Psoas muscle (tissue), 8 donors: ENCODE data around the gene PATL1. TPM values are rescaled to one million over a fixed set of nuclear protein-coding genes. Genes with fewer than 3 reads are reported as not detected.
"Not testable (repeated sequence)": the region's sequence is repeated elsewhere in the genome, so short reads cannot be mapped to it uniquely, and the experiment has no call there.

Experiments
- ATAC-seq, 4 donors: fragments of 200-7000 bp; cut with Tn5 transposase; one replicate each; pipeline ENCODE4 v1.9.1; 2020; ENCODE audit warnings: moderate library complexity in 3 of 4, mild to moderate bottlenecking in 2 of 4
- DNase-seq, 2 donors: peaks; one replicate each; pipeline ENCODE4 v3.0.0-alpha.2; 2020
- H3K27ac ChIP-seq: fragments of 200-600 bp; one replicate; pipeline ENCODE4 v1.8.0; 2022
- H3K27me3 ChIP-seq, 3 donors: fragments of 200-600 bp in 1 of 3; one replicate each; pipeline versions ENCODE4 v1.6.1 to v1.8.0; 2013 to 2022; ENCODE audit warnings: low read length in 2 of 3, mild to moderate bottlenecking in 2 of 3, moderate library complexity in 1 of 3; ENCODE audit not compliant: insufficient read depth in 3 of 3
- H3K36me3 ChIP-seq, 2 donors: fragments of 200-600 bp in 1 of 2; one replicate each; pipeline versions ENCODE4 v1.6.1 to v1.8.0; 2013 to 2022; ENCODE audit warnings: low read depth in 1 of 2, mild to moderate bottlenecking in 1 of 2, moderate library complexity in 1 of 2; ENCODE audit not compliant: insufficient read depth in 1 of 2
- H3K4me1 ChIP-seq: fragments of 200-600 bp; one replicate; pipeline ENCODE4 v1.8.0; 2022
- H3K4me3 ChIP-seq: fragments of 200-600 bp; one replicate; pipeline ENCODE4 v1.8.0; 2022; ENCODE audit warnings: mild to moderate bottlenecking
- H3K9me3 ChIP-seq: fragments of 200-600 bp; one replicate; pipeline ENCODE4 v1.8.0; 2022
- CTCF ChIP-seq: fragments of 200-600 bp; IDR thresholded peaks from one replicate; pipeline ENCODE4 v1.8.0; 2022; ENCODE audit warnings: antibody characterized with exemption
- WGBS, 3 donors: extraction: QIAGEN DNeasy Blood & Tissue Kit; methylation state at CpG; one replicate each; pipeline versions ENCODE4 v1.1.6 to v1.1.7; 2013; 5-methylcytosine and 5-hydroxymethylcytosine counted together
- intact Hi-C, 2 donors: fragments of 100-400 bp; cut with DNase I; formaldehyde crosslinking; loops; one replicate each; pipeline versions ENCODE4 v1.11.0 to v1.14.2; 2022
- polyA plus RNA-seq, 3 donors: library from polyadenylated mRNA; stranded (reverse); fragments of 200-250 nt; gene quantifications; one replicate each; pipeline ENCODE4 v1.2.3, GENCODE V29; 2013
- total RNA-seq, 4 donors: library from RNA; stranded (reverse); fragmentation: NEBNext Ultra II Directional in 2 of 4; extraction: Animal tissue kit (Norgen Biotek cat#: 25700) in 2 of 4; gene quantifications; one replicate each; pipeline versions ENCODE4 v1.2.1 to v1.2.4, GENCODE V29; 2021 to 2023
- donor health status: healthy with polysubstance abuse.
- donor health status: DM: no; HTN: no; CAD: no; lungs with moderate emphysema.
- donor health status: Bipolar disorder and iron deficiency.
- donor health status: healthy.
- donor health status: DM: yes; HTN: yes; CAD: no.
- donor health status: DM: no; HTN: no; CAD: no.
- donor health status: DM: no; HTN: no; CAD: no.
- donor health status: DM: yes; HTN: yes; CAD: no.

The PATL1 gene
- total and polyA plus RNA-seq, 7 donors: 23.9 to 47.9 (median 38.4) TPM

GRCh38 chr11:59698506-59698905 is 29.7 kb upstream of the PATL1 start:
- DNase-seq: no peak
- intact Hi-C loops: no loop called here

GRCh38 chr11:59692915-59693314 is 24.1 kb upstream of the PATL1 start:
- intact Hi-C loops: no loop called here
- DNase-seq (no peak), ATAC-seq (no peak)
- no peak for TF ChIP-seq CTCF
- H3K36me3 ChIP-seq: no peaks in the 10 kb centered on the region
- H3K27me3 ChIP-seq: peaks cover 0 to 2% (median 0%) of the 10 kb centered on the region in 3 donors
- H3K27ac ChIP-seq: no peak overlapping the region
- no peaks in the 10 kb centered on the region for H3K4me1 ChIP-seq
- peaks cover 12% of the 10 kb centered on the region for H3K9me3 ChIP-seq
- H3K4me3 ChIP-seq: no peak overlapping the region

More at GRCh38 chr11:59698506-59698905, 29.7 kb upstream of the PATL1 start:
- no peak for ATAC-seq
- Histone ChIP-seq H3K9me3 (peaks cover 4% of the 10 kb centered on the region), H3K4me1 (no peaks in the 10 kb centered on the region), H3K36me3 (no peaks in the 10 kb centered on the region), H3K27ac (no peak overlapping the region), H3K4me3 (no peak overlapping the region), H3K27me3 (no peaks in the 10 kb centered on the region)
- TF ChIP-seq CTCF: no peak

GRCh38 chr11:59691156-59691555 is 22.3 kb upstream of the PATL1 start:
- intact Hi-C loops: no loop called here
- no peaks in the 10 kb centered on the region for H3K4me1 ChIP-seq
- no peak overlapping the region for H3K27ac ChIP-seq
- ATAC-seq: no peak
- DNase-seq: no peak
- no peaks in the 10 kb centered on the region for H3K36me3 ChIP-seq
- H3K9me3 ChIP-seq: peaks cover 12% of the 10 kb centered on the region
- TF ChIP-seq CTCF: no peak
- WGBS, 3 donors: 52 to 56% (median 56%) methylated on average over 2 of the region's 2 CpGs
- H3K4me3 ChIP-seq: no peak overlapping the region
- H3K27me3 ChIP-seq: peaks cover 0 to 2% (median 0%) of the 10 kb centered on the region in 3 donors

- Histone ChIP-seq H3K4me3 (no peak overlapping the region), H3K27me3 (peaks cover 0 to 6% (median 2%) of the 10 kb centered on the region in 3 donors), H3K36me3 (no peaks in the 10 kb centered on the region), H3K27ac (no peak overlapping the region), H3K4me1 (no peaks in the 10 kb centered on the region), H3K9me3 (peaks cover 12% of the 10 kb centered on the region)
- no peak for TF ChIP-seq CTCF
- no peak for ATAC-seq
- intact Hi-C loops: loop anchor here in 1 of 2 donors (10.0 kb wide), 1 partner anchor 394 kb away; no protein-coding TSS in a partner anchor
- DNase-seq: no peak
- whole genome bisulfite sequencing, 3 donors: 62 to 83% (median 68%) methylated on average over 3 of the region's 3 CpGs
Measured at GRCh38 chr11:59689015-59689414, 20.2 kb upstream of the PATL1 start.

GRCh38 chr11:59681260-59681725 is 12.5 kb upstream of the PATL1 start:
- not testable (repeated sequence) for H3K4me1 ChIP-seq, H3K27me3 ChIP-seq, H3K4me3 ChIP-seq, H3K27ac ChIP-seq, H3K9me3 ChIP-seq, ATAC-seq, H3K36me3 ChIP-seq, DNase-seq
- intact Hi-C loops: loop anchor here (2.0 to 10.0 kb wide), 2 partner anchors 144 to 386 kb away; no protein-coding TSS in a partner anchor
- WGBS, 3 donors: 76 to 78% (median 77%) methylated on average over 7 of the region's 7 CpGs
